Suppressor macrophage treated with lipopolysaccharide for 4 hours (primary cell): Measurements from ENCODE around the gene EMC8.
A peak's percentile ranks its signal among the peaks of the same experiment; 100 is the strongest.

Experiments used
- DNase-seq: peaks from one replicate; pipeline ENCODE4 v3.0.0-alpha.2; 2020

EMC8 gene

DNA sequence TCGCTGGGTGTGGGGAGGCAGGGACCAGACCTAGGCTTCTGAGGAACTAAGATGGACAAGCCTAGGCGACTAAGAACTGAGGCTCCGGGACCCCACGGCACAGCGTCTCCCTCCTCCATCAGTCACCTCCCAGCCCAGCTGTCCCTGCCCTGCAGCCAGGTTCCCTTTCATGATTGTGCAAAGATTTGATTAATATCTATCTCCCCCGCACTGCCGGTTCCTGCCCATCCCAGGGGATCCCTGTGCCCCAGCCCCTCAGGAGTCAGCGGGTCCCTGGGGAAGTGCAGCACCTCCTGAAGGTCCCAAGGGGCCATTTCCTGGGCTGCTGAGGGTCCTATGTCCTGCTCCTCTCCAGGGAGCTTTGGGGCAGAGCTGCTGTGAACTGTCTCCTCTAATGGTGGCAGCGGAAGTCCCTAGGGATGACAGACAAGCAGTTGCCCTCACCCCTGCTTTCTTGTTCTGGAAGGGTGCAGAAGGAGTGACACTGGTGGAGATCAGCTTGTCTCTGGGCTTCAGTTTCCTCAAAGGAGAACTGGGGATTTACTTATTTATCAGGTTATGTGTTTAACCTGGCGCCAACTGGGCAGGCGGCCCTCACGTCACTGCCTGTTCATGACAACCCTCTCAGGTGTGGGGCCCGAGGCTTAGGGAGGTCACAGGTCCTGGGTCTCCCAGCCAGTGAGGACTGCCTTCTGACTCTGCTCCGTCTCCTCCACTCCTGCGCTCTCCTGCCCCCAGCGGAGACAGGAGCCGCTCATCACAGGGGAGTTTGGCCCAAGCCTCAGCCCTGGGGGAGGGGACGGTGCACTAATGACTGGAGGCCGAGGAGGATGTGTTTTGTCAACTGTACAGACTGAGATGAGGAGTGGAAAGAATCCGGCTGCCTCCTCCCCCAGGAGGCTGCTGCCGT, 46.6 kb downstream of the EMC8 start:
- DNase-seq: no peak

DNA sequence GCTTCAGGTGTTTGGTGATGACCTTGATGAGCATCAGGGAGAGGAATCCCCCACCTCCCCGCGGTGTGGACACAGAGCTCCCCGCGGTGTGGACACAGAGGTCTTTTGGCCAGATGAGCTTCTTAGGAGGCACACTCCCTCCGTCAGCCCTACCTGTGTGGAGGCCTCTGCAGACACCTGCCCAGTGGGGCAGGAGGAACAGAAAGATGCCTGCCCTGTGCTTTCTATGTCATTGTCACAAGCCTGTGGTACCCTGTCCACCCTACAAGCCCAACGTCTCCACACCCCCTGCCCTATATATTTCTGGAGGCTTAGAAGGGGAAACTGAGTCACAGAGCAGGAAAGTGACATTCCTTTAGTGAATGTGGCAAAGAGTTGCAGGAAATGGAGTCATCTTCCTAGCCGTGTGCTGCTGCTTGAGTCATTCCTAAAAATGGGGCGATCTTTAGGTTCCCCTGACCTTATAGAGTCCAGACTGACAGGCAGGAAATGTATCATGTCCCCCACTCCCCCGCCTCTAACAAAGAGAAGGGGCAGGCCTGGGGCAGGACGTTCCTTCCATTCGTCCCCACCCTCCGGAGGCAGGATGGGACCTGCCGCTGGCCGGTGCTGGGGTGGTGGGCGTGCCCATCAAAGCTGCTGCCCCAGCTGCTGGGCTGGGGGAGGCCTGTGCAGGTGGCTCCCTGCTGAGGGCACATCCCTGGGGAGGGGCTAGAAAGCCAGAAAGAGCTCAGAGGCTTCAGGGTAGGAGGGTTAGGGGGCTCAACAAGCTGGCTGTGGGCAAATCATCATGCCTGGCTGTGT, 47.4 kb downstream of the EMC8 start:
- DNase-seq: no peak

DNA sequence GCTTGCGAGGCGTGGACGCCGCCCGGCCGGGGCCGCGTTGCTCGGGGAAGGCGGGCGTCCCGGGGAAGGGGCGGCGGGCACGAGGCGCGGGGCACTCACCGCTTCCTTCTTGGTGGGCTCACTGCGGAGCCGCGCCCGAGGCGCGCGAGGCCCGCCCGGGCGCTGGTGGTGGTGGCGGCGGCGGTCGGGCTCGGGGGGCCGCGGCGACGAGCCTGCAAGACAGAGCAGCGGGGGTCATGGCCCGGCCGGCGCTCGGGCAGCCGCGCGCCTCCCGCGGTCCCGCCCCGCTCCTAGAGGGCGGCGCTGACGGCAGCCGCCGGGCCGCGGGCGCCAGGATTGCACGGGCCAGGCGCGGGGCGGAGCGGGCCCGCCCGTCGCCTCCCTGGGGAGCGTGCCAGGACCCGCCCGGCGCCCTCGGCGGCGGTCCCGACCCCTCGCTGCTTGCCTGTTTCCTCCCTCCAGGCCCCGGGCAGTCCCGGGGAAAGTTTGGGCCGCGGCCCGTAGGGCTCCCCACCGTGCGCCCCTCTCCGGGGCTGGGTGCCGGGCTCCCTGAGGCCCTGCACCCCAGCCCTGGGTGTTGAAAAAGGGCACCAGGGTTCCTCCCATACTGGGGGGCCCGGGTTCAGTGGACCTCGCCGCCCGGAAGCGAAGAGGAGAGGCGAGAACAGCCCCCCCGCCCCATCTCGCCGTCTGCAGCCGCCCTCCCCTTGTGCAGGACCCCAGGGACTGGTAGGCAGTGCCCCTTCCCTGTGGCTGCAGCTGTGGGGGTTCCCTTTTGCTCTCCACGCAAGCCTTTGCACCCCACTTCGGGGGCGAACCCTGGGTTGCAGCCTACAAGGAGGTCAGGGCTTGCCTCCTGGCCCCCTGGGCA, 48.3 kb downstream of the EMC8 start, which contains the start of gene C16orf74:
C16orf74 (minus strand) TSS at position 270 of the 871 bp plus-strand sequence. CDS start 15,879 bp downstream, outside the sequence.
- peak; percentile 64 for DNase-seq

DNA sequence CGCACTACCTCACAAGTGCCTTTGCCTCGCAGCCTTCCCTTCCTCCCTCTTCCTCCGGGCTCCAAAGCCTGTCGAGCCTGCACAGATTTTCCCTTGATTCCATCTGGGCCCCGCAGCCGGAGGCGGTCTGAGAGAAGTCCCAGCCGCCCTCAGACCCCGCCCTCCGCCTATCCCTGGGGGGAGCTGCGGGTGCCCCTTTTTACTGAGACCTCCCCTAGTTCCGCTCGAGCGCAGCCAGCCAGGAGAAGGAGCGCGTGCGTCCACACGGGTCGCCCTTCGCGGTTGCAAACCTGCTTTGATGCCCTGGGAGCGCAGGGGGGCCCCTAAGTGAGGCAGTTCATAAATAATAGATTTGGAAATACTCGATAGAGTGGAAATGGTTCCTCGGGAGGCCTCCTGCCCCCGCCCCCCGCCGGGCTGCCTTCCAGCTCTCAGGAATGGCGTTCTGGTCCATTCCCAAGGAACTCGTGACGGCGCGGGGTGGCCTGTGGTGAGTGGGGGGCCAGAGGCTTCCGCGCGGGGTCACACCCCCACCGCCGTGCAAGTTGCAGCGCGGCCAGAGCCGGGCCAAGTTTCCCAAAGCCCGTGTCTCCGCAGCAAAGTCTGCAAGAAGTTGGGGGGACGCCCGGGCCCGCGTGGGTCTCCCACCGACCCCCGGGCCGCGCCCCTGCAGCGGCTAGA, 49.1 kb downstream of the EMC8 start:
- no peak for DNase-seq

DNA sequence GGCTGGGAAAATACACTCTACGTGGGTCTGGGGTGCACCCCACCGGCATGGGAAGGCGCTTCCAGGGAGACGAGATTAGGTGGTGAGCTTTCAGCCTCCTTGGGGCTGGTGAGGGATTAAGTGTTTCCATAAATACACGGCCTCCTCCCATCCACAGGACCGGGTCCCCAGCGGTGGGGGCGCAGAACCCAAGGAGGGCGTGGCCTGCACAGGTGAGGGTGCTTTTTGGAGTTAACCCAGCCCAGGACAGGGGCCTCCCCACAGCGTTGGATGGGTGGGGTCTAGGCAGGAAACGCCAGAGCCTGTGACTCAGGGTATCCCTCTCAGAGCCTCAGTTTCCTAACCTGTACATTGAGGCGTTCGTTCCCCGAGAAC, 49.6 kb downstream of the EMC8 start:
- no peak for DNase-seq

DNA sequence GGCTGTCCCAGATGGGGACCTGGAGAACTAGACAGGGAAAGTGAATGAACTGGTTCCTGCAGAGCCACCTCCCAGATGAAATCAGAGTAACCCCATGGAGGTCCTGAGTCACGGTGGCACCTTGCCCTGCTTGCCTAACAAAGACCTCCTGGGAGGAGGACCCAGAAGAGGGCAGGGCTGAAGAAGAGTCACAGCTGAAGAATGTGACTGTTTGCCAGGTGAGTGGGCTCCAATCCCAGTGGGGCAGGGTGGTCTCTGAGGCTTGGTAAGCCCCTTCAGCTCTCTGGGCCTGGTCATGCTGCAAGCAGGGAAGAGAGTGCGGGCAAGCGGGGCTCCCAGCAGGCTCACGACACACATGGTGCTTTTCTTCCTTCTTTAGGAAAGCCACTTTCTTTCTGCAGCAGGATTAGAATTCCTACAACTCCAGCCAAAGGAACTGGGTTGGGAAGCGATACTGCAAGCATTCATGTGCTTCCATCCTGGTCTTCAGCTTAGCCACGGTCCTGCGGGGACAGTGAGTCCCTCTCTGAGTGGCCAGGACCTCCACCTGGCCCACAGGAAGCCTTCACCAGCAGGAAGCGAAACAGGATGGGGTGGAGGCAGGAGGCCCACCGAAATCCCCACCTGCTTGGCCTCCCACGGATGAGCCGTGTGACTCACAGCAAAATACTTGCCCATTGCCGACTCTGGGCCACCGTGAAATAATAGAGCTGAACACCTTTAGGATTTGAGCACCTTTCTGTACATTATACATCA, 52.7 kb downstream of the EMC8 start:
- no peak for DNase-seq

DNA sequence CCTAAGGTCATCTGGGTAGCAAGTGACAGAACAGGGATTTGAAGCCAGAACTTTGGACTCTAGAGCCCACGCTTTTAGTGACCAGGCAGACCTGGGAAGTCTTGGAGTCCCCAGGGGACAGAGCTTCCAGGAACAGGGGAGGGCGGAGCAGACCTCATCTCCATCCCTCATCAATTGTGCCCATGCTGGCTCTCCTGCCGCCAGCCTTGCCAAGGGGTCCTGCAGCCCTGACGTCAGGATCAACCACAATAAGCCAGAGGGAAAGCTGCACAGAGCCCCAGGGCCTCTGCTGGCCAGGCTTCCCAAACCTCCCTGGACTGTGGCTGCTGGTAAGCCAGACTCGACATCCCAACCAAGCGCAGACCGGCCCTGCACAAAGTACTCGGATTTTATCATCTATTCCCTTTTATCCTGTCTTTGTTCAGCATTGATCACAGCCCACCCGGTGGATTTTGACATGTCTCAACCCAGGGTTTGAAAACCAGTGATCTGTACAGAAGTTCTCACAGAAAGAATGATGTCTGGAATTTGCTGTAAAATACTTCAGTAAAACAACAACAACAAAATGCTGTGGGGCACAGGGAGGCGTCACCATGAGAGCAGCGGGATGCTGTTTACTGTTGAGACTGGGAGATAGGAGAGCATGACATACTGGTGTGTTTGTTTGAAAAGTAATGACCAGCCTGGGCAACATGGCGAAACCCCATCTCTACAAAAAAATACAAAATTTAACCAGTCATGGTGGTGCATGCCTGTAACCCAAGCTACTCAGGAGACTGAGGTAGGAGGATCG, 60.2 kb downstream of the EMC8 start:
- DNase-seq: no peak

DNA sequence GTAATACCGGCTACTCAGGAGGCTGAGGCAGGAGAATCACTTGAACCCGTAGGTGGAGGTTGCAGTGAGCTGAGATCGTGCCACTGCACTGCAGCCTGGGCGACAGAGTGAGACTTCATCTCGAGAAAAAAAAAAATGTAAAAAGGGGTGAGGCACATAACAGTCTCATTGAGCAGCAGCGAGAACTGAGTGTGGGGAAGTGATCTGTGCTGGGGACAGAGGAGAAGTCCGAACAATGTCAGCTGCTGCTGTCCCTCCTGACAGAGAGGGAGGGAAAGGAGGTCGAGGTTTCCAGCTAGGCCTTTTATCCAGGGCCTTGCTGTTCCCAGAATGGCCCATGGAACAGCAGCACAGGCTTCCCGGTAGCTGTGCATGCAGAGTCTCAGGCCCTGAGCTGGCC, 62.4 kb downstream of the EMC8 start:
- DNase-seq: no peak

DNA sequence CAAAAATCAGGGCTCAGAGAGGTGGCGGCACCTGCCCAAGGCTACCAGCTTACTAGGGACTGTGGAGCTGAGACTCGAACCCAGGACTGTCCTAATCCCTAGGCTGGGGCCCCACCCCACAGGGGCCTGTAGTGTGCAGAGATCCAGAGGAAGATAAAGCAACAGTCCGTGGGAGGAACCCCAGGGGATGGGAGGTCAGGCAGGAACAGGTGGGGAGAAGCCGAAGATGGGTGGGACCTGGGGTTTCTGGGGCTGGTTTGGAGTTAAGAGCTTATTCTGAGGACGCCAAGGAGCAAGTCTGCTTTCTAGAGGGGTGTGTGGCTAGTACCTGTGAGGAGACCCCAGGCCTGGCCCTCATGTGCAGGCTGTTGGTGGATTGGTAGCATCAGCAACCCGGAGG, 63.4 kb downstream of the EMC8 start:
- DNase-seq: no peak

DNA sequence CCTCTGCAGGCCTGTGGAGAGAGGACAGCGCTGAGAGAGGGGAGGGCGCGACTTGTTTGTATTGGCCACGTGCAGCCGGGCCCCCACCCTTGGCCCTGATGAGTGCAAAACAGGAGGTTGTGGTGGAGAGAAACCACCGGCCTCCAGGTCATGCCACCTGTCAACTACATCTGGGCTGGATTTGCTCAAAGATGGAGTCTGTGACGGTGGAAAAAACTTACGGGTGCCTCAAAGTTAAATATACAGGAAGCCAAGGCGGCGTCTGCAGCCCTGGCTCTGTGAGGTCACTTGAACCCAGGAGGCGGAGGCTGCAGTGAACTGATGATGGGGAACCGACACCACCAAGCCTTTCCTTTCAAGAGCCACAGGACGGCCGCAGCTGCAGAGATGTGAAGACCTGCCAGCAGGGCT, 64.1 kb downstream of the EMC8 start:
- no peak for DNase-seq

DNA sequence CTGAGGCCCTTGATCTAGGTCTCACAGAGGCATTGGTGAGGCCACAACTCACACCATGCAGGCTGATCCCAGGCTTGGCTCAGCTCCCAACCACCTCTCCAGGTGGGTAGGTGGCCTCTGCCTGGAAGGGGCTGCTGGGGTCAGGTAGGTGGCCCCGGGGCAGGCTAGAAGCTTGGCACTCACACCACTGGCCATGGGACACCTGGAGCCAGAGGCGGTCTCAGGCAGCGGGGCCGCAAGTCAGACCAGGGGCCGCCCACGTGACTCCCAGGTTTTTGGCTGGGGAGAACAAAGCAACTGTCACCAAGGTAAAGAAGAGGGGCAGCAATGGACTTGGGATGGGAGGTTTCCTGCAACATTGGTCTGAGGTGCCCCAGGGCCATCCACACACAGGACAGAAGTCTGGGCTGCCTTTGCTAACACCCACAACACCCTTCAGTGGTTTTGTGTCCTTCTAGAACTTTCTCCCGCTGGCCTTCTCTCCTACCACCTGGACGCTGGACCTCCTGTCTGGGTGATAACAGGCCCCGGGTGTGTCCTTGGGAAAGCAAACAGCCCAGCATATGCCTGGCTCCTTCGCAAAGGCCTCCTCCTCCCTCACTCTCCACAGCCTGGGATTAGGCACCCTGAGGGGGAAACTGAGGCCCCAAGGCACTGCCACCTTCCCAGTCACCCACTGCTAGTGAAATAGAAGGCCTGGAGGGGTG, 64.9 kb downstream of the EMC8 start:
- DNase-seq: no peak

DNA sequence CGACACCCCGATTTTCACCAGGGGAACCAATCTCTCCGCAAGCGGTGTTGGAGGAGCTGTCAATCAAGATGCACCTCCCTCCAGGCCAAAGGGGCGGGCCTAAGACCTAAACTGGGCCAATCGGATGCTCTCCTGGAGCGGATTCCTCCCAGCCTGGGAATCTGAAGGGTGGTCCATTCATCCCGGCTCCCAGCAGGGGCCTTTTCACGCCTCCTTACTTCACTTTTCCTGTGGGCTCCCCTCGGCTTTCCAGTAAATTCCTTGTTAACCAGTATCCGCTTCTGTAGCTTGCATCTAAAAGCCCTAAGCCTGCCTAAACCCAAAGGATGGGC, 65.5 kb downstream of the EMC8 start:
- DNase-seq: peak; percentile 63

DNA sequence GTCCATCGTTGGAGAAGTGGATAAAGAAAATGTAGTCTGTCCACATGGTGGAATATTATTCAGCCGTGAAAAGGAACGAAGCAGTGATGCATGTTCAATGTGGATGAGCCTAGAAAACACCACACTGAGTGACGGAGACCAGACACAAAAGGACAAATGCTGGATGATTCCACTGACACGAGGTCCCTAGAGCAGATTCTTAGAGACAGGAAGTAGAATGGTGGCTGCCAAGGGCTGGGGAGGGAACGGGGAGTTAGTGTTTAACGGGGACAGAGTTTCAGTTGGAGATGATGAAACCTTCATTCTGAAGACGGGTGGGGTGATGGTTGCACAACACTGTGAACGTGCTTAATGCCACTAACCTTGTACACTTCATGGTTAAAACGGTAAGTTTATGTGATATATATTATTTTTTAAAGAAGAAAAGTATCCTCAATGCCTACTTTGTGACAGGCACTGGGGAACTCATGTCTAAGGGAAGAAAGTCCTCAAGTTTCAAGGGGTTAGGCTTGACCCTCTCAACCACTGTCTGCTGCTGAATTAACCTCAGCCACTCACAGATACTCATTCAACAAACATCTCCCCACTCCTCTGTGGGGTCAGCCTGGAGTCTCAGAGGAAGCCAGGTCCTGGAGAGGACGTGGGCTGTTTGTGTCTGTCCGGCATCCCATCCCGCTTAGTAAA, 66.0 kb downstream of the EMC8 start:
- DNase-seq: peak; percentile 81

DNA sequence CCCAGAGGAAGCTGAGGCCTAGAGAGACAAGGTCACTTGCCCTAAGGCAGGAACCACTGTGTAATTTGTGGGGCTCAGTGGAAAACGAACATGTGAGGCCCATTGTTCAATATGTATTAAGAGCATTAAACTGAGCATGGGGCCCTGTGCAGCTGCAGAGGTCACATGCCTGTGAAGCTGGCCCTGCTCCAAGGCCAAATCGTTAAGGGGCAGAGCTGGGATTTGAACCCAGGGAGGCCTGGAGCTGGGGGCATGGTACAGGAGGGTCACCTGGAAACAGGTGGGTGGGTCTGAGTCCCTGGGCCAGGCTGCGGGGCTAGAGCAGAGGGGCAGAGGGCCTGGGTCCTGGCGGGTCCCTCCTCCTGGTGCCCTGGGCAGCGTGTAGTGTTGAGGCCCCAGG, 68.2 kb downstream of the EMC8 start:
- no peak for DNase-seq

DNA sequence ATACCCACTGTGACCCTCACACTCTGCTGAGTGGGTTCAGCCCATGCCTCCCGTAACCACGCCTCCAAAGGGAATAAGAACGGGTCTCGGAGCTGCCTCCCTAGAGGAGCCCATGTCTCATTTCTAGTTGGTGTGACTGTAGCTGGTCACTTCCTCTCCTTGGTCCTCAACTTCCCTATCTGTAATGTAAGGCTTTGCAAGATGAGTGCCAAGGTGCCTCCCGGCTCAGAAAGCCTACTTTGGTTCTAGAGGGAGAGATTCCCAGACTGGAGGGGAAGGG, 69.2 kb downstream of the EMC8 start:
- peak; percentile 69 for DNase-seq

DNA sequence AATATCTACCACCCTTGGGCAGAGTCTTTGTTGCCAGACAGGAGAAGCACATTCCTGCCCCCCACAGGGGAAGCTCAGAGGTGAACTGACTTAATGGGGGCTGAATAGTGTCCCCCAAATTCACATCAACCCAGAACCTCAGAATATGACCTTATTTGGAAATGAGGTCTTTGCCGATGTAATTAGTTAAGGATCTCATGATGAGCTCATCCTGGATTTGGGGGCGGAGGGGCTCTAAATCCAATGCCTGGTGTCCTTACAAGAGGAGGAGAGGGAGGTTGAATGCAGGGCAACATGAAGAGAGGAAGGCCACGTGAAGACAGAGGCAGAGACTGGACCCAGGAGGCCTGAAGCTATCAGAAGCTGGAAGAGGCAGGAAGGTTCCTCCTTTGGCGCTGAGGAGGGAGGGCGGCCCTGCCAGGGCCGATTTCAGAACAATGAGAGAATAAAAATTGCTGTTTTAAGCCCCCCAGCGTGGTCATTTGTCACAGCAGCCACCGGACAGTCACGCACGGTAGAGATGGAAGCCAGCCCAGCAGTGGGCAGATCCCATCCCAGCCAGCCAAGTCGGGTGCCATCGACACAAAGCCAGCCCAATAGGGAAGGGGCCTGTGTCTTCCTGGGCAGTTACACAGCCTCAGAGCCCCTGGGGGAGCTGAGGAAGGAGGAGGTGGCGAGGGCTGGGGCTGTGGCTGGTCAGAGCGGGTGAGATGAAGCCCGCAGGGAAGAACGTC, 69.7 kb downstream of the EMC8 start:
- no peak for DNase-seq

DNA sequence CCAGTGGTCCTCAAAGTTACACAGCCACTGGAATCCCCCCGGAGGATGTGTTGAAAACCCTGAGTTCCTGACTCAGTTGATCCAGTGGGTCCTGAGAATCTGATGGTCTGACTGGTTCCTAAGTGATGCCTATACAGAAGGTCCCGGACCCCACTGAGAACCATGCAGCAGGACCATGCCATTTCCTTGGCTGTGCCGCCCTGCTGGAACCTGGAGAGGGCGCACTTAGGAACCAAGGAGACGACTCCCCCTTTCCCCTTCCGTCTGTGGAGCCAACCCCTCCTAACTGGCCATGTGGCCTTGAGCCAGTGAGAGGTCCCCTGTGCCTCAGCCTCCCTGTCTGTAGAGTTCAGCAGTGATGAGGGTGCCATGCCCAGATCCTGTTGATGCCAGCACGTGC, 70.5 kb downstream of the EMC8 start:
- no peak for DNase-seq
